Parathyroid adenoma (tissue), 2 donors: ENCODE results near the gene LGALS14.
A peak's percentile ranks its signal among the peaks of the same experiment; 100 is the strongest.

ENCODE experiments used
- H2AFZ ChIP-seq: fragments of 300-600 bp; sonication (generic); one replicate; pipeline ENCODE4 v1.7.0; 2017; ENCODE audit warnings: antibody characterized with exemption, mild to moderate bottlenecking
- H3K27ac ChIP-seq: fragments of 300-600 bp; sonication (generic); one replicate; pipeline ENCODE4 v1.7.0; 2017
- H3K27me3 ChIP-seq: fragments of 300-600 bp; sonication (generic); one replicate; pipeline ENCODE4 v1.7.0; 2017; ENCODE audit warnings: low read length; ENCODE audit not compliant: control insufficient read depth, insufficient read depth
- H3K36me3 ChIP-seq: fragments of 300-600 bp; sonication (generic); one replicate; pipeline ENCODE4 v1.7.0; 2017; ENCODE audit warnings: low read length; ENCODE audit not compliant: control insufficient read depth, insufficient read depth
- H3K4me1 ChIP-seq: fragments of 300-600 bp; sonication (generic); one replicate; pipeline ENCODE4 v1.7.0; 2017; ENCODE audit warnings: control low read depth
- H3K4me2 ChIP-seq: fragments of 300-600 bp; sonication (generic); one replicate; pipeline ENCODE4 v1.7.0; 2017; ENCODE audit warnings: low read length
- H3K4me3 ChIP-seq: fragments of 300-600 bp; sonication (generic); one replicate; pipeline ENCODE4 v1.7.0; 2017; ENCODE audit warnings: low read depth, low read length
- H3K79me2 ChIP-seq: fragments of 300-600 bp; sonication (generic); one replicate; pipeline ENCODE4 v1.7.0; 2017; ENCODE audit warnings: control low read depth
- H3K9ac ChIP-seq: fragments of 300-600 bp; sonication (generic); one replicate; pipeline ENCODE4 v1.7.0; 2017; ENCODE audit warnings: mild to moderate bottlenecking
- H3K9me3 ChIP-seq: fragments of 300-600 bp; sonication (generic); one replicate; pipeline ENCODE4 v1.7.0; 2017; ENCODE audit warnings: low read length; ENCODE audit not compliant: control insufficient read depth
- CTCF ChIP-seq: fragments of 300-600 bp; sonication (generic); IDR thresholded peaks from one replicate; pipeline ENCODE4 v1.7.0; 2017; ENCODE audit warnings: antibody characterized with exemption, mild to moderate bottlenecking
- donor health status: primary hyperparathyroidism.

The LGALS14 gene

GRCh38 chr19:39676004-39676403 lies 28.3 kb upstream of the LGALS14 start:
- no peak overlapping the region for H3K27ac ChIP-seq
- H3K4me3 ChIP-seq = no peak overlapping the region
- H3K27me3 ChIP-seq = no peaks in the 10 kb centered on the region
- no peaks in the 10 kb centered on the region for H3K36me3 ChIP-seq
- H3K9ac ChIP-seq = no peak overlapping the region
- no peaks in the 10 kb centered on the region for H3K9me3 ChIP-seq
- H3K4me1 ChIP-seq = peaks cover 24% of the 10 kb centered on the region
- H2AFZ ChIP-seq = no peak overlapping the region
- no peak for TF ChIP-seq CTCF
- H3K4me2 ChIP-seq = no peak overlapping the region
- H3K79me2 ChIP-seq = no peaks in the 10 kb centered on the region

GRCh38 chr19:39677961-39678889 lies 26.1 kb upstream of the LGALS14 start:
- Histone ChIP-seq H3K27me3 (no peaks in the 10 kb centered on the region), H3K4me2 (peak overlapping the region; percentile 0), H3K9me3 (no peaks in the 10 kb centered on the region), H3K36me3 (no peaks in the 10 kb centered on the region), H3K4me3 (no peak overlapping the region), H2AFZ (peak overlapping the region; percentile 73), H3K9ac (no peak overlapping the region), H3K27ac (peak overlapping the region; percentile 73), H3K79me2 (no peaks in the 10 kb centered on the region), H3K4me1 (peaks cover 21% of the 10 kb centered on the region)
- TF ChIP-seq CTCF = no peak

GRCh38 chr19:39679056-39679790 lies 25.1 kb upstream of the LGALS14 start:
- no peak overlapping the region for H3K4me3 ChIP-seq
- H3K9ac ChIP-seq = no peak overlapping the region
- no peak for TF ChIP-seq CTCF
- H3K79me2 ChIP-seq = no peaks in the 10 kb centered on the region
- peaks cover 21% of the 10 kb centered on the region for H3K4me1 ChIP-seq
- no peaks in the 10 kb centered on the region for H3K36me3 ChIP-seq
- H3K27me3 ChIP-seq = no peaks in the 10 kb centered on the region
- H3K4me2 ChIP-seq = no peak overlapping the region
- H3K27ac ChIP-seq = peak overlapping the region; percentile 73
- H2AFZ ChIP-seq = peak overlapping the region; percentile 73
- no peaks in the 10 kb centered on the region for H3K9me3 ChIP-seq

- Histone ChIP-seq H3K36me3 (no peaks in the 10 kb centered on the region), H3K4me2 (no peak overlapping the region), H3K4me1 (peaks cover 21% of the 10 kb centered on the region), H2AFZ (no peak overlapping the region), H3K79me2 (no peaks in the 10 kb centered on the region), H3K9ac (no peak overlapping the region), H3K27me3 (no peaks in the 10 kb centered on the region), H3K27ac (no peak overlapping the region), H3K9me3 (no peaks in the 10 kb centered on the region), H3K4me3 (no peak overlapping the region)
- TF ChIP-seq CTCF = no peak
These were observed 24.5 kb upstream of the LGALS14 start for GRCh38 chr19:39679791-39680168.
